CMK (cell line): ENCODE data around the gene SLC6A9.

ENCODE experiments used
- DNase-seq: peaks from one replicate; pipeline ENCODE4 v3.0.0-alpha.2; 2010; ENCODE audit warnings: low read depth

Gene SLC6A9

GRCh38 chr1:44002165-44002564 is 29.1 kb downstream of the SLC6A9 start:
- no peak for DNase-seq

GRCh38 chr1:44000122-44000665 is 31.1 kb downstream of the SLC6A9 start:
- no peak for DNase-seq

- no peak for DNase-seq
Observed at GRCh38 chr1:43999455-43999854, 31.8 kb downstream of the SLC6A9 start.

GRCh38 chr1:43998000-43998378 is 33.3 kb downstream of the SLC6A9 start:
- no peak for DNase-seq

- no peak for DNase-seq
Observed at GRCh38 chr1:43997295-43997999, 33.8 kb downstream of the SLC6A9 start.

- no peak for DNase-seq
Observed at GRCh38 chr1:43996733-43997115, 34.5 kb downstream of the SLC6A9 start.

- no peak for DNase-seq
Observed at GRCh38 chr1:43995984-43996732, 35.1 kb downstream of the SLC6A9 start.

GRCh38 chr1:43994794-43995790 is 36.2 kb downstream of the SLC6A9 start:
- no peak for DNase-seq

GRCh38 chr1:43994071-43994470 is 37.2 kb downstream of the SLC6A9 start:
- DNase-seq, result no peak

GRCh38 chr1:43993206-43993914 is 37.9 kb downstream of the SLC6A9 start:
- no peak for DNase-seq

- DNase-seq, result no peak
Observed at GRCh38 chr1:43992232-43992995, 38.8 kb downstream of the SLC6A9 start.

GRCh38 chr1:43991476-43992231 is 39.6 kb downstream of the SLC6A9 start, which contains the start of gene CCDC24:
Gene CCDC24 (plus strand): TSS chr1:43991599. CDS start chr1:43991879, 280 bp downstream.
- peak; percentile 82 for DNase-seq

- DNase-seq, result no peak
Observed at GRCh38 chr1:43991200-43991475, 40.1 kb downstream of the SLC6A9 start.

GRCh38 chr1:43990271-43991199 is 40.7 kb downstream of the SLC6A9 start:
- no peak for DNase-seq

- no peak for DNase-seq
Observed at GRCh38 chr1:43987159-43987902, 43.9 kb downstream of the SLC6A9 start.

GRCh38 chr1:43986712-43987111 is 44.5 kb downstream of the SLC6A9 start:
- no peak for DNase-seq

GRCh38 chr1:43985984-43986595 is 45.2 kb downstream of the SLC6A9 start:
- no peak for DNase-seq

- no peak for DNase-seq
Observed at GRCh38 chr1:43984855-43985254, 46.4 kb downstream of the SLC6A9 start.
